T47D (cell line): Measurements from ENCODE around the gene ARID1B.

Experiments
- DNase-seq, 2 experiments: peaks; one replicate each; pipeline versions ENCODE4 v3.0.0 to v3.0.0-alpha.2; 2011 to 2012; ENCODE audit warnings: low read depth in 1 of 2, low spot score in 1 of 2
- JUND ChIP-seq: IDR thresholded peaks from 2 replicates; pipeline ENCODE4 v1.6.1; 2012; ENCODE audit warnings: low read depth
- in situ Hi-C: cut with HindIII; loops from 2 replicates; pipeline ENCODE4 v1.10.0; 2016; ENCODE audit warnings: low sequenced_read_pairs, low pct_unique_long_range_greater_than_20kb

Gene ARID1B

DNA sequence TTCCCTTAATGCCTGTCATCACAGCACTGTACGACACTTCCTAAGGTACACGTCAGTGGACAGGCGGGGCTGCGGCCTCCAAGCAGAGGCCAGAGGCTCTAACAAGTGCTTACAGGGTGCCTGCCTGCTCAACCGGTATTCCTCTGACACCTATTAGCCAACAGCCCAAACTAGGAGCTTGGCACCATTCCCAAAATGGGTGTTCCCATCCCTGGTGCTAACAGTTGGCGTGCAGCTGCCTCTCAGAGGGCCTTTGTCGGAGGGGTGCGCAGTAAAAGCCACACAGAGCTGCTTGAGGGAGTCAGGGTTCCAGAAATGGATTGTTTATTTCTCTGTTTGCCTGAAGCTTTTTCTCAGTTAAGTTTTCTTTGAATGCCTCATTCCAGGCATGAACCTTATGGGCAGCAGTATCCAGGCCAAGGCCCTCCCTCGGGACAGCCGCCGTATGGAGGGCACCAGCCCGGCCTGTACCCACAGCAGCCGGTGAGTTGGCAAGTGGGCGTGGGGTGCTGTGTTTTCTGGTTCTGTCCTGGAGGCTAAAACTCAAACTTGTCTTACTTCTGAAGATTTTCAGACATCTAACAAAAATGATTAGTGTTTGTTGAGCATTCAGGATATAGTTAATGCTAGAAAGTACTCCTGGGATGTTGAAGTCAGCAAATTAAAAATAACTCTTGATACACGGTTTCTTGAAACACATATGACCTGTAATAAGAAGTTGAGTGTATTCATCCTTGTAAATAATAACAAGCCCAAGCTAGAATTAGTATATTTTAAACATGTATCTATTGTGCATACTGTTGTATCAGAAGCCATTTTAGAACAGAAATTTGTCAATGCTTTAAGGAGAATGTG is 421.5 kb downstream of the ARID1B start:
- no peak for TF ChIP-seq JUND
- in situ Hi-C loops, result no loop called here
- peak; percentile 55 to 98 for DNase-seq

DNA sequence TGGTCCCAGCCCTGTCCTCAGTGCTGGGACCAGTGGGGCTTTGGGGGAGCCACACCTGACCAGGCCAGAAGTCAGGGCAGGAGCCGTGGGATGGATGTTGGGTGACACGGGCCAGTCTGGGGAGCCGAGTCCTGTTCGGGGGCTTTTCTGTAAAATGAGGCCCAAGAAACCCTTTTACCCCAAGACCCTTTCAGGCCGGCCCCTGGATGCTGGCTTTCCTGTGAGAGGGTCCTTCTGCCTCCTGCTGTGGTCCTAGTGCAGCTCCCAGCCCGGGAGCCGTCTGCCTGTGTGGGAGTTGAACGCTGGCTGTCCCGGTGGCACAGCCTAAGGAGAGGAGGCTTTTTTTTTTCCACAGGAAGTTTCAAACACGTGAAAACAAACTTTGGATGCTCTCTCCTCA is 422.9 kb downstream of the ARID1B start:
- TF ChIP-seq JUND, result no peak
- no peak for DNase-seq
- in situ Hi-C loops, result no loop called here

DNA sequence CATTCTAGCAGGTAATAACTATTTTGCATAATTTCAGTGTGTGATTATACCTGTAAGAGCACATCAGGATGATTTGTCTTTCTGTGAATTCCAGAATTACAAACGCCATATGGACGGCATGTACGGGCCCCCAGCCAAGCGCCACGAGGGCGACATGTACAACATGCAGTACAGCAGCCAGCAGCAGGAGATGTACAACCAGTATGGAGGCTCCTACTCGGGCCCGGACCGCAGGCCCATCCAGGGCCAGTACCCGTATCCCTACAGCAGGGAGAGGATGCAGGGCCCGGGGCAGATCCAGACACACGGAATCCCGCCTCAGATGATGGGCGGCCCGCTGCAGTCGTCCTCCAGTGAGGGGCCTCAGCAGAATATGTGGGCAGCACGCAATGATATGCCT is 423.4 kb downstream of the ARID1B start:
- no peak for DNase-seq
- TF ChIP-seq JUND, result no peak
- in situ Hi-C loops, result no loop called here

DNA sequence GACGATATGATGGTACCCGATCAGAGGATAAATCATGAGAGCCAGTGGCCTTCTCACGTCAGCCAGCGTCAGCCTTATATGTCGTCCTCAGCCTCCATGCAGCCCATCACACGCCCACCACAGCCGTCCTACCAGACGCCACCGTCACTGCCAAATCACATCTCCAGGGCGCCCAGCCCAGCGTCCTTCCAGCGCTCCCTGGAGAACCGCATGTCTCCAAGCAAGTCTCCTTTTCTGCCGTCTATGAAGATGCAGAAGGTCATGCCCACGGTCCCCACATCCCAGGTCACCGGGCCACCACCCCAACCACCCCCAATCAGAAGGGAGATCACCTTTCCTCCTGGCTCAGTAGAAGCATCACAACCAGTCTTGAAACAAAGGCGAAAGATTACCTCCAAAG is 423.9 kb downstream of the ARID1B start:
- DNase-seq, result no peak
- in situ Hi-C loops, result no loop called here
- no peak for TF ChIP-seq JUND

DNA sequence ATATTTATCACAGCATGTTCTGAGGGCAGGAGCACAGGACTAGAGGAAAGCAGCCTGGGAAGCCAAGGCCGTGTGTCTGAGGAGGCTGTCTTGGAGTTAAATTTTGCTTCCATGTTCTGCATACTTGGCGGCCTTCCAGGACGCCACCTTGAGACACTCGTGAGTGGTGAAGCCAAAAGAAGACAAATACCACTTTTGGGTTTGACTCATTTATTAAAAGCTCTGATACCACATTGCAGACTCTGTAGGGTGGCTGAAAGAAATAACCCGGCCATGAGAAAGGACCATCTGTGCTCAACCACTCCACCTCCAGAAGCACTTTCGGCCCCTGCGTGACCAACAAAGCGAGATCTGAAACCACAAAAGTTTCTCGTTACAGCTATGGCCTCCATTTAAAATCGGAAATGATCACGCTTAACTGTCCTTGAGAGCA is 426.1 kb downstream of the ARID1B start:
- TF ChIP-seq JUND, result no peak
- in situ Hi-C loops, result no loop called here
- no peak for DNase-seq

DNA sequence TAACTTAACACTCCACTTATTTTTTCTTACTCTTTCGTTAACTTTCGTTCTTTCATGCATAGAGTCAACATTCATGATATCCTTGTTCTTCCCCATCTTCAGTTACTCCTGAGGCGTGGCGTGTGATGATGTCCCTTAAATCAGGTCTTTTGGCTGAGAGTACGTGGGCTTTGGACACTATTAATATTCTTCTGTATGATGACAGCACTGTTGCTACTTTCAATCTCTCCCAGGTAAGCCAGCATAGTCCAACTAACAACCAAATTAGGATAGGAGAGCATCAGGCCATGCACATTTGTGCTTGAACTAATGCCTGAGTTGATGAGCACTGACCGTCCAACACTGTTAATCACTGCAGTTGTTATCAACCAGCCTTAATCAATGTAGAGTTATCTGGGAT is 426.6 kb downstream of the ARID1B start:
- no peak for TF ChIP-seq JUND
- DNase-seq, result no peak
- in situ Hi-C loops, result no loop called here

DNA sequence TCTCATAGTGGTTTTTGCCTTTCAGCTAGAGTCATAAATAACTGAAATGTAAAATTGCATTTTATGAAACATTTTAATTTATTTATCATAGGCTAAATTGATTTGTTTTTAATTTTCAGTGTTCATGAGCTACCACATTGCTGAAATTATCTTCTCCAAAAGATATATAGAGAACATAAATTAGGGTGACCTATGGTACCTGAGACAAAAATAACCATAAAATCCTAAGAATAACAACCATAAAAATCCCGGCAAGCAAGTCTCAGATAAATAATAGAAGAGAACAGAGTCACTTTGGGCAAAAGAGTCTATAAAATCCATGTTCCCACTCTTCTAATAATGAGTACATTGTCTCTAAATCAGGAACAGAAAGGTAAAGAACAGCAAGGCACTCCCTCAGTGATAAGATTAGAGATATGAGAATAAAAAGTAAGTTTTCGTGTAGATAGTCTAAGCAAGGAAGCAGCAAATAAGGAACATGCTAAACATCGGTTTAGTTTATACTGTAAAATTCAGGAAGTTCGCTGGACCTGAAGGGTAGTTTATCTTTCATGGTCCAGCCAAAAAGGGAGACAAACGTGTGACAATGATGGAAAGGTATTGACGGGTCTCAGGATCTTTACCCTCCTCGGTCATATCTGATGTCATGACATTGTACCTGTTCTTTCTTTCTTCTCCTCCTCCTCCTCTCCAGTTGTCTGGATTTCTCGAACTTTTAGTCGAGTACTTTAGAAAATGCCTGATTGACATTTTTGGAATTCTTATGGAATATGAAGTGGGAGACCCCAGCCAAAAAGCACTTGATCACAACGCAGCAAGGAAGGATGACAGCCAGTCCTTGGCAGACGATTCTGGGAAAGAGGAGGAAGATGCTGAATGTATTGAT is 428.5 kb downstream of the ARID1B start:
- in situ Hi-C loops, result no loop called here
- DNase-seq, result no peak
- TF ChIP-seq JUND, result no peak

DNA sequence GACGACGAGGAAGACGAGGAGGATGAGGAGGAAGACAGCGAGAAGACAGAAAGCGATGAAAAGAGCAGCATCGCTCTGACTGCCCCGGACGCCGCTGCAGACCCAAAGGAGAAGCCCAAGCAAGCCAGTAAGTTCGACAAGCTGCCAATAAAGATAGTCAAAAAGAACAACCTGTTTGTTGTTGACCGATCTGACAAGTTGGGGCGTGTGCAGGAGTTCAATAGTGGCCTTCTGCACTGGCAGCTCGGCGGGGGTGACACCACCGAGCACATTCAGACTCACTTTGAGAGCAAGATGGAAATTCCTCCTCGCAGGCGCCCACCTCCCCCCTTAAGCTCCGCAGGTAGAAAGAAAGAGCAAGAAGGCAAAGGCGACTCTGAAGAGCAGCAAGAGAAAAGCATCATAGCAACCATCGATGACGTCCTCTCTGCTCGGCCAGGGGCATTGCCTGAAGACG is 429.2 kb downstream of the ARID1B start:
- in situ Hi-C loops, result no loop called here

DNA sequence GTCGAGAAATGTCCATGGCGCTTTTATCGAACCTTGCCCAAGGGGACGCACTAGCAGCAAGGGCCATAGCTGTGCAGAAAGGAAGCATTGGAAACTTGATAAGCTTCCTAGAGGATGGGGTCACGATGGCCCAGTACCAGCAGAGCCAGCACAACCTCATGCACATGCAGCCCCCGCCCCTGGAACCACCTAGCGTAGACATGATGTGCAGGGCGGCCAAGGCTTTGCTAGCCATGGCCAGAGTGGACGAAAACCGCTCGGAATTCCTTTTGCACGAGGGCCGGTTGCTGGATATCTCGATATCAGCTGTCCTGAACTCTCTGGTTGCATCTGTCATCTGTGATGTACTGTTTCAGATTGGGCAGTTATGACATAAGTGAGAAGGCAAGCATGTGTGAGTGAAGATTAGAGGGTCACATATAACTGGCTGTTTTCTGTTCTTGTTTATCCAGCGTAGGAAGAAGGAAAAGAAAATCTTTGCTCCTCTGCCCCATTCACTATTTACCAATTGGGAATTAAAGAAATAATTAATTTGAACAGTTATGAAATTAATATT is 430.4 kb downstream of the ARID1B start:
- no peak for DNase-seq
- in situ Hi-C loops, result no loop called here
- no peak for TF ChIP-seq JUND

More for the DNA sequence above, 429.2 kb downstream of the ARID1B start:
- DNase-seq, result no peak
- TF ChIP-seq JUND, result no peak

DNA sequence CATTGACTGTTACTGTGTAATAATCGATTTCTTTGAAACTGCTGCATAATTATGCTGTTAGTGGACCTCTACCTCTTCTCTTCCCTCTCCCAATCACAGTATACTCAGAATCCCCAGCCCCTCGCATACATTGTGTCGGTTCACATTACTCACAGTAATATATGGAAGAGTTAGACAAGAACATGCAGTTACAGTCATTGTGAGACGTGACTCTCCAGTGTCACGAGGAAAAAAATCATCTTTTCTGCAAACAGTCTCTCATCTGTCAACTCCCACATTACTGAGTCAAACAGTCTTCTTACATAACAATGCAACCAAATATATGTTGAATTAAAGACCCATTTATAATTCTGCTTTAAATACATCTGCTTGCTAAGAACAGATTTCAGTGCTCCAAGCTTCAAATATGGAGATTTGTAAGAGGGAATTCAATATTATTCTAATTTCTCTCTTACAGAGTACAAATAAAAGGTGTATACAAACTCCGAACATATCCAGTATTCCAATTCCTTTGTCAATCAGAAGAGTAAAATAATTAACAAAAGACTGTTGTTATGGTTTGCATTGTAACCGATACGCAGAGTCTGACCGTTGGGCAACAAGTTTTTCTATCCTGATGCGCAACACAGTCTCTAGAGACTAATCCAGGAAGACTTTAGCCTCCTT is 432.8 kb downstream of the ARID1B start:
- no peak for TF ChIP-seq JUND
- in situ Hi-C loops, result no loop called here
- DNase-seq, result no peak

DNA sequence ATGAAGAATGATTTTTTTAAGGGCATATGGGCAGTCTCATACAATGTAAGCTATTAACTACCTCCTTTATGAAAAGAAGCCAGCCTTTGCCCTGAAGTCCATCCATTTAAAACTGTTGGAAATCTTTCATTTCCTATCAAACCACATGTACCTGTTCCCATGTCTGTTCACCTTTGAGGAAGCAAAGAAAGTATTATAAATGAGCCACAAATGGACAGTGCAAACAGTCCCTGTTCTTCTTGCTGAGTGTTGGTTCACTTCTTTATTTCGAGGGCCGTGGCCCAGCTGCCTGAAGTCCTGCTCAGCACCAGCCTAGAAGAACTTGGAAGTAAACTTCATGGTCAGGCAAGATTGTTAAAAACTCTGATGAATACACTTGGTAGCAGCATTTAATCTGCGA is 433.8 kb downstream of the ARID1B start:
- DNase-seq, result no peak
- in situ Hi-C loops, result no loop called here
- no peak for TF ChIP-seq JUND

DNA sequence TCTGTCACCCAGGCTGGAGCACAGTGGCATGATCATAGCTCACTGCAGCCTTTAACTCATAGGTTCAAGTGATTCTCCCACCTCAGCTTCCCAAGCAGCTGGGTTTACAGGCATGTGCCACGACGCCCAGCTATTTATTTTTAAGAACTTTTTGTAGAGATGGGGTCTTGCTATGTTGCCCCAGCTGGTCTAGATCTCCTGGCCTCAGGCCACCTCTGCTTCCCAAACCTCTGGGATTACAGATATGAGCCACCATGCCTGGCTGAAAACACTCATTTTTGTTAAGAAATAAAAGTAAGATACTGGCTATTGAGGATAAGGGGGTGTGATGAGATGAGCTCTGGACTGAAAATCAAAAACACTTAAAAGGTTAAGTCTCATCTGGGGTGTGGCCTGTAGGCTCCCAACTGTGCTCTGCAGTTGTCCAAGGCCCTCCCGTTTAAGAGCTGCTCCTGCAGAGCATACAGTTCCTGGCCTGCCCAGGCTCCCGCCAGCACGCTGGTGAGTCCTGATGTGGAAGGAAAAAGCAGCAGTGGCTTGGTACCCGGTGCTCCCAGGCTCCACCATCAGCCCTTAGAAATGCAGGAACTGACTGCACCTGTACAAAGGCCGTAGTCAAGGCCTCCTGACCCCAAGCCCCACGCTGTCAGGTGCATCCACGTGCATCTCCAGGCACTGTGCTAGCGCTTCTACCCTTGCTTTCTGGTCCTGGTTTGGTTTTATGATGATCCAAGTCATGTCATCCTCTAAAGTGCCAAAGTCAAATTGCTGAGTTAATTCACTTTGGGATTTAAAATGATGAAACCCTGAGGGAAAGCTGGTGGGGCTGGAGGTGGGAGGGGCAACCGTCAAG is 434.7 kb downstream of the ARID1B start:
- no peak for DNase-seq
- TF ChIP-seq JUND, result no peak
- in situ Hi-C loops, result no loop called here
